Keratinocyte (primary cell): ENCODE measurements around the gene MYOT. TPM values are rescaled to one million over a fixed set of nuclear protein-coding genes. Genes with fewer than 3 reads are reported as not detected.

Experiments
- DNase-seq: peaks from one replicate; pipeline ENCODE4 v3.0.0-alpha.2; 2011; ENCODE audit warnings: low read depth, missing footprints, low spot score
- FAIRE-seq: peaks from 2 replicates; lab custom pipeline; 2011; peaks lifted over from hg19 to GRCh38; lab: Jason Lieb, UNC
- H2AFZ ChIP-seq: 2 replicates; pipeline ENCODE4 v1.6.0; 2012; ENCODE audit warnings: low read length, control low read depth, inconsistent platforms; ENCODE audit not compliant: control insufficient read depth
- H3K27ac ChIP-seq: 2 replicates; pipeline ENCODE4 v1.5.1; 2011; ENCODE audit warnings: low read length; ENCODE audit not compliant: control insufficient read depth, insufficient read depth
- H3K27me3 ChIP-seq: 3 replicates; pipeline ENCODE4 v1.6.0; 2011; ENCODE audit warnings: low read length; ENCODE audit not compliant: control insufficient read depth, insufficient read depth; ENCODE audit errors: extremely low read depth
- H3K36me3 ChIP-seq, 2 experiments: 2 replicates in 1 of 2; 3 replicates in 1 of 2; pipeline ENCODE4 v1.5.1; 2011; ENCODE audit warnings: low read length in 2 of 2, mild to moderate bottlenecking in 1 of 2; ENCODE audit not compliant: control insufficient read depth in 2 of 2, insufficient read depth in 2 of 2; ENCODE audit errors: extremely low read depth in 1 of 2
- H3K4me1 ChIP-seq: 3 replicates; pipeline ENCODE4 v1.5.1; 2011; ENCODE audit warnings: low read length; ENCODE audit not compliant: control insufficient read depth, insufficient read depth; ENCODE audit errors: extremely low read depth
- H3K4me2 ChIP-seq: 3 replicates; pipeline ENCODE4 v1.6.0; 2011; ENCODE audit warnings: low read depth, low read length; ENCODE audit not compliant: control insufficient read depth, insufficient read depth; ENCODE audit errors: extremely low read depth
- H3K4me3 ChIP-seq, 3 experiments: fragments of 200-600 bp in 1 of 3; sonication (generic) in 1 of 3; 2 replicates in 2 of 3; 3 replicates in 1 of 3; pipeline ENCODE4 v1.5.1; 2011 to 2016; ENCODE audit warnings: low read length in 3 of 3, mild to moderate bottlenecking in 3 of 3, control low read depth in 2 of 3, inconsistent platforms in 1 of 3, low read depth in 1 of 3, mixed read lengths in 1 of 3, mixed run types in 1 of 3, moderate library complexity in 1 of 3; ENCODE audit not compliant: control insufficient read depth in 2 of 3, insufficient read depth in 2 of 3; ENCODE audit errors: extremely low read depth in 1 of 3
- H3K79me2 ChIP-seq: 2 replicates; pipeline ENCODE4 v1.6.0; 2012; ENCODE audit warnings: low read length; ENCODE audit not compliant: control insufficient read depth, insufficient read depth
- H3K9ac ChIP-seq: 3 replicates; pipeline ENCODE4 v1.6.0; 2011; ENCODE audit warnings: low read length; ENCODE audit not compliant: control insufficient read depth, insufficient read depth; ENCODE audit errors: extremely low read depth
- H3K9me1 ChIP-seq: 3 replicates; pipeline ENCODE4 v1.6.0; 2011; ENCODE audit warnings: low read length; ENCODE audit not compliant: control insufficient read depth, insufficient read depth; ENCODE audit errors: extremely low read depth
- H3K9me3 ChIP-seq: 2 replicates; pipeline ENCODE4 v1.5.1; 2012; ENCODE audit warnings: low read depth, low read length; ENCODE audit not compliant: control insufficient read depth
- H4K20me1 ChIP-seq: 3 replicates; pipeline ENCODE4 v1.6.0; 2011; ENCODE audit warnings: low read length; ENCODE audit not compliant: control insufficient read depth, insufficient read depth; ENCODE audit errors: extremely low read depth
- EZH2 ChIP-seq: IDR thresholded peaks from one replicate; pipeline ENCODE4 v1.6.1; 2012; ENCODE audit warnings: inconsistent platforms, mild to moderate bottlenecking, low read length, moderate library complexity
- dilution Hi-C: fragments of 300-500 bp; cut with MboI; formaldehyde crosslinking; loops from one replicate; pipeline ENCODE4 v1.7.0; 2020; ENCODE audit warnings: low sequenced_read_pairs; ENCODE audit not compliant: extremely low pct_ligation_motif_present
- polyA plus RNA-seq, 5 experiments: library from polyadenylated mRNA; depleted of rRNA in 3 of 5; stranded (reverse) in 3 of 5; stranded (forward) in 1 of 5; unstranded in 1 of 5; fragments of >200 nt; gene quantifications; 1 replicate in 1 of 5; 2 replicates in 3 of 5; 3 replicates in 1 of 5; pipeline versions ENCODE4 v1.2.1 to v1.2.3, GENCODE V29; 2011 to 2012; ENCODE audit warnings: missing spikeins in 2 of 5, low read depth in 1 of 5, low replicate concordance in 1 of 5
- TF ChIP-seq, protein P1 (sequence below), 3 experiments: IDR thresholded peaks in 1 of 3; conservative IDR thresholded peaks in 1 of 3; optimal IDR thresholded peaks in 1 of 3; 2 replicates in 2 of 3; 3 replicates in 1 of 3; pipeline versions ENCODE3 to v1.5.1; 2011; ENCODE audit warnings: low read length in 3 of 3, mild to moderate bottlenecking in 3 of 3, moderate library complexity in 2 of 3, control low read depth in 1 of 3, inconsistent platforms in 1 of 3; ENCODE audit not compliant: insufficient read depth in 2 of 3; ENCODE audit errors: extremely low read depth in 1 of 3

Gene MYOT
- polyA plus RNA-seq, 1 donor (not counting 4 experiments of a cell fraction or from before 2014, with no cell fraction given) = 0.55 TPM

DNA sequence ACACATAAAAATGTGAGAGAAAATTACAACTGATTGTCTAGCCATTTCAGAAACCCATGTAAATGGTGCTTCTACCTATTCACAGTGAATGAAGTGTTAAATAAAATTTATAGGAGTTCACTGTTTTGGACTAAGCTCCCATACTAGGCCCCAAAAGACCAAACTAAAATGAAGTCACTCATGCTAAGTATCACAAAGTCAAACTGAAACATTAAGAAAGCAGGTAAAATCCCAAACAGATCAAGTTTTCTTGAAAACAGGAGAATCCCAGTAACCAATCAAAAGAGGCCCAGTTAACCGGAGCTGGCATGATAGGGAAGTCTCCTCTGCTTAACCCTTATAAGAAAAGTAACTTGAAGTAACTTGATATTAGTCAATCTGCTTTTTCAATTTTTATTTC, 35.2 kb upstream of the MYOT start:
- Histone ChIP-seq H3K9me1 (no peaks in the 10 kb centered on the region), H3K4me1 (peaks cover 18% of the 10 kb centered on the region), H3K36me3 (no peaks in the 10 kb centered on the region), H3K79me2 (no peaks in the 10 kb centered on the region), H3K9me3 (no peaks in the 10 kb centered on the region), H3K27me3 (no peaks in the 10 kb centered on the region), H3K9ac (no peak overlapping the region), H3K4me2 (no peak overlapping the region), H3K27ac (no peak overlapping the region), H4K20me1 (no peaks in the 10 kb centered on the region), H3K4me3 (no peak overlapping the region), H2AFZ (no peak overlapping the region)
- dilution Hi-C loops = no loop called here
- no peak for DNase-seq
- TF ChIP-seq, protein P1, sequence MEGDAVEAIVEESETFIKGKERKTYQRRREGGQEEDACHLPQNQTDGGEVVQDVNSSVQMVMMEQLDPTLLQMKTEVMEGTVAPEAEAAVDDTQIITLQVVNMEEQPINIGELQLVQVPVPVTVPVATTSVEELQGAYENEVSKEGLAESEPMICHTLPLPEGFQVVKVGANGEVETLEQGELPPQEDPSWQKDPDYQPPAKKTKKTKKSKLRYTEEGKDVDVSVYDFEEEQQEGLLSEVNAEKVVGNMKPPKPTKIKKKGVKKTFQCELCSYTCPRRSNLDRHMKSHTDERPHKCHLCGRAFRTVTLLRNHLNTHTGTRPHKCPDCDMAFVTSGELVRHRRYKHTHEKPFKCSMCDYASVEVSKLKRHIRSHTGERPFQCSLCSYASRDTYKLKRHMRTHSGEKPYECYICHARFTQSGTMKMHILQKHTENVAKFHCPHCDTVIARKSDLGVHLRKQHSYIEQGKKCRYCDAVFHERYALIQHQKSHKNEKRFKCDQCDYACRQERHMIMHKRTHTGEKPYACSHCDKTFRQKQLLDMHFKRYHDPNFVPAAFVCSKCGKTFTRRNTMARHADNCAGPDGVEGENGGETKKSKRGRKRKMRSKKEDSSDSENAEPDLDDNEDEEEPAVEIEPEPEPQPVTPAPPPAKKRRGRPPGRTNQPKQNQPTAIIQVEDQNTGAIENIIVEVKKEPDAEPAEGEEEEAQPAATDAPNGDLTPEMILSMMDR (optimal IDR thresholded peaks at IDR 0.05 in 1 of 3, IDR thresholded peaks at IDR 0.05 in 1 of 3, conservative IDR thresholded peaks at IDR 0.05 in 1 of 3; ENCODE audit: extremely low read depth in 1 of 3, insufficient read depth in 2 of 3, low read length in 3 of 3) = no peak
- TF ChIP-seq EZH2 = no peak
- FAIRE-seq = no peak

DNA sequence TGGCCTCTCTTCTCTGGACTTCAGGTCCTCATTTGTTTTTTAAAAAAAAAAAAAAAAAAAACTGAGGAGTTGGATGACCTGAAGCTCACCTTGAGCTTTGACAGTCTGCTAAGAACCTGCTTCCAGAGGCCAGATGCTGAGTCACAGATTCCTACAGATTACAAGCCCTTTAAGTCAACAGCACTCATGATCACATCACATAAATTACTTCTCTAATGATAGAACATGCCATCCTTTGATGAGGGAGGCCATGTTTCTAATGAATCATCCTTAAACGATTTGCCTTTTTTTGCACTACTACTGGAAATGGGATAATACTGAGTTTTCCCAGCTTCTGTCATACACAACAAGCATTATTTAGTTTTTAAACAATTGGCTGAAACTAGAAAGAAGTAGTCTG, 34.2 kb upstream of the MYOT start:
- FAIRE-seq (peak; percentile 96), DNase-seq (peak; percentile 55)
- Histone ChIP-seq H2AFZ (no peak overlapping the region), H3K9me1 (no peaks in the 10 kb centered on the region), H3K4me3 (no peak overlapping the region), H3K27me3 (no peaks in the 10 kb centered on the region), H3K36me3 (no peaks in the 10 kb centered on the region), H3K4me2 (peak overlapping the region; percentile 25), H3K9me3 (no peaks in the 10 kb centered on the region), H3K79me2 (no peaks in the 10 kb centered on the region), H3K4me1 (peaks cover 18% of the 10 kb centered on the region), H3K9ac (no peak overlapping the region), H3K27ac (no peak overlapping the region), H4K20me1 (no peaks in the 10 kb centered on the region)
- dilution Hi-C loops = no loop called here
- TF ChIP-seq, protein P1 (optimal IDR thresholded peaks at IDR 0.05 in 1 of 3, IDR thresholded peaks at IDR 0.05 in 1 of 3, conservative IDR thresholded peaks at IDR 0.05 in 1 of 3; ENCODE audit: extremely low read depth in 1 of 3, insufficient read depth in 2 of 3, low read length in 3 of 3) = no peak
- no peak for TF ChIP-seq EZH2
